Measurements from ENCODE around the gene PRSS22.

DNA sequence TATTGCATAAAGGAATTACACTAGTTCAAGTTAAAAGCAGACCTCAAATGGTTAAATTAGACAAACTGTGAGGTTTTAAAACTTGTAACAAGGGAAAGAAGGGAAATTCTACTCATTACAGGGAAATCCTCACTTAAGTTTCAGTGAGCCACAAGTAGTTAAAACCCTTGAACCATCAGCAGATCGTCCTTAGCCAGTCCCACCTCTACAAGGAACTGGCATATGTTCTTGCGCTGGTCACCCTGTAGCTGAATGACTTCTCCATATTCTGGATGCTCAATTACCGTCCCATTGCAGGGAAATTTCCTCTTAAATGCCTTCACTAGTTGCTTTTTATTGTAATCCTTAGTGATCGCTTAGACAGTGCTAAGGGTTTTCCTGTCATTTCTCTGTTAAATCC, 35.5 kb downstream of the PRSS22 start:
- TF ChIP-seq, protein P1, sequence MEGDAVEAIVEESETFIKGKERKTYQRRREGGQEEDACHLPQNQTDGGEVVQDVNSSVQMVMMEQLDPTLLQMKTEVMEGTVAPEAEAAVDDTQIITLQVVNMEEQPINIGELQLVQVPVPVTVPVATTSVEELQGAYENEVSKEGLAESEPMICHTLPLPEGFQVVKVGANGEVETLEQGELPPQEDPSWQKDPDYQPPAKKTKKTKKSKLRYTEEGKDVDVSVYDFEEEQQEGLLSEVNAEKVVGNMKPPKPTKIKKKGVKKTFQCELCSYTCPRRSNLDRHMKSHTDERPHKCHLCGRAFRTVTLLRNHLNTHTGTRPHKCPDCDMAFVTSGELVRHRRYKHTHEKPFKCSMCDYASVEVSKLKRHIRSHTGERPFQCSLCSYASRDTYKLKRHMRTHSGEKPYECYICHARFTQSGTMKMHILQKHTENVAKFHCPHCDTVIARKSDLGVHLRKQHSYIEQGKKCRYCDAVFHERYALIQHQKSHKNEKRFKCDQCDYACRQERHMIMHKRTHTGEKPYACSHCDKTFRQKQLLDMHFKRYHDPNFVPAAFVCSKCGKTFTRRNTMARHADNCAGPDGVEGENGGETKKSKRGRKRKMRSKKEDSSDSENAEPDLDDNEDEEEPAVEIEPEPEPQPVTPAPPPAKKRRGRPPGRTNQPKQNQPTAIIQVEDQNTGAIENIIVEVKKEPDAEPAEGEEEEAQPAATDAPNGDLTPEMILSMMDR (IDR thresholded peaks at IDR 0.05) = no peak
- no peak for TF ChIP-seq POLR2A (IDR thresholded peaks at IDR 0.05)

Data from testis (tissue), 2 donors.